Gastrocnemius medialis (tissue), 4 donors: Measurements from ENCODE around the gene PCDHGB4. TPM values are rescaled to one million over a fixed set of nuclear protein-coding genes. Genes with fewer than 3 reads are reported as not detected.
"Not testable (repeated sequence)": the region's sequence is repeated elsewhere in the genome, so short reads cannot be mapped to it uniquely, and the experiment has no call there.

Experiments used
- ATAC-seq, 2 donors: fragments of 150-250 bp; one replicate each; pipeline ENCODE4 v1.9.1; 2016
- DNase-seq, 2 donors: peaks; one replicate each; pipeline ENCODE4 v3.0.0-alpha.2; 2019
- H3K27ac ChIP-seq, 4 donors: fragments of 200-600 bp; sonication (generic); 1 replicate in 1 of 4; 2 replicates in 3 of 4; pipeline ENCODE4 v1.5.1; 2016 to 2018; ENCODE audit warnings: mild to moderate bottlenecking in 2 of 4, moderate library complexity in 1 of 4
- H3K27me3 ChIP-seq, 3 donors: fragments of 200-600 bp; sonication (generic) in 2 of 3; 1 replicate in 1 of 3; 2 replicates in 2 of 3; pipeline versions ENCODE4 v1.5.1 to v1.6.0; 2016 to 2019; ENCODE audit warnings: mild to moderate bottlenecking in 1 of 3, moderate library complexity in 1 of 3
- H3K36me3 ChIP-seq, 2 donors: fragments of 200-600 bp; sonication (generic) in 1 of 2; one replicate each; pipeline ENCODE4 v1.5.1; 2017 to 2018
- H3K4me1 ChIP-seq, 2 donors: fragments of 200-600 bp; sonication (generic) in 1 of 2; one replicate each; pipeline ENCODE4 v1.5.1; 2016 to 2017; ENCODE audit warnings: mild to moderate bottlenecking in 2 of 2
- H3K4me3 ChIP-seq, 4 donors: fragments of 200-600 bp; sonication (generic) in 3 of 4; 1 replicate in 1 of 4; 2 replicates in 3 of 4; pipeline ENCODE4 v1.5.1; 2016 to 2019; ENCODE audit warnings: mild to moderate bottlenecking in 2 of 4
- H3K9me3 ChIP-seq, 3 donors: fragments of 200-600 bp; sonication (generic) in 2 of 3; 1 replicate in 1 of 3; 2 replicates in 2 of 3; pipeline ENCODE4 v1.5.1; 2016 to 2019
- POLR2A ChIP-seq, 2 donors: fragments of 450-650 bp; IDR thresholded peaks; one replicate each; pipeline ENCODE4 v1.6.1; 2017; ENCODE audit warnings: antibody characterized with exemption in 2 of 2, mild to moderate bottlenecking in 2 of 2, moderate library complexity in 2 of 2
- in situ Hi-C, 4 donors: fragments of 200-750 bp; cut with MboI; loops; one replicate each; pipeline versions ENCODE4 v1.15.0 to v1.8.0; 2017; ENCODE audit warnings: low sequenced_read_pairs in 4 of 4
- intact Hi-C: fragments of 100-400 bp; cut with DNase I; formaldehyde crosslinking; loops from one replicate; pipeline ENCODE4 v1.15.1; 2023; ENCODE audit warnings: low total_unique reads
- total RNA-seq, 4 donors: library from RNA; depleted of rRNA; stranded (reverse); fragments of >200 nt; gene quantifications; one replicate each; pipeline versions ENCODE4 v1.1.0 to v1.2.3, GENCODE V29; 2016
- TF ChIP-seq, protein P1 (sequence below), 5 experiments: fragments of 450-650 bp in 3 of 5; fragments of 200-600 bp in 2 of 5; sonication (generic) in 2 of 5; IDR thresholded peaks in 4 of 5; conservative IDR thresholded peaks in 1 of 5; 1 replicate in 4 of 5; 2 replicates in 1 of 5; pipeline ENCODE4 v1.5.1; 2016 to 2019; ENCODE audit warnings: antibody characterized with exemption in 5 of 5, mild to moderate bottlenecking in 3 of 5, moderate library complexity in 3 of 5

Gene PCDHGB4
- total RNA-seq, 4 donors from 2014 or later, result 0.88 to 2.1 (median 1.3) TPM

DNA sequence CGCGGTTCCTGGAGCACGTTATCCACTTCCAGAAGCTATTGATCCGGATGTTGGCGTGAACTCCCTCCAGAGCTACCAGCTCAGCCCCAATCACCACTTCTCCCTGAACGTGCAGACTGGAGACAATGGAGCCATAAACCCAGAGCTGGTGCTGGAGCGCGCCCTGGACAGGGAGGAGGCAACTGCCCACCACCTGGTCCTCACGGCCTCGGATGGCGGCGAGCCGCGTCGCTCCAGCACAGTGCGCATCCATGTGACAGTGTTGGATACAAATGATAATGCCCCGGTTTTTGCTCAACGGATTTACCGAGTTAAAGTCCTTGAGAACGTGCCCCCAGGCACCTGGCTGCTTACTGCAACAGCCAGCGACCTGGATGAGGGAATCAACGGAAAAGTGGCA lies 15.9 kb downstream of the PCDHGB4 start:
- Histone ChIP-seq H3K27ac (no peak overlapping the region), H3K36me3 (peaks cover 0 to 4% of the 10 kb centered on the region in 2 donors), H3K4me1 (peaks cover 14 to 15% of the 10 kb centered on the region in 2 donors), H3K27me3 (peaks cover 0 to 4% (median 0%) of the 10 kb centered on the region in 3 donors), H3K4me3 (peak overlapping the region in 2 of 4 donors; percentile 29 to 41), H3K9me3 (peaks cover 0 to 6% (median 0%) of the 10 kb centered on the region in 3 donors)
- DNase-seq (no peak), ATAC-seq (no peak)
- no peak for TF ChIP-seq POLR2A (IDR thresholded peaks at IDR 0.05)
- TF ChIP-seq, protein P1, sequence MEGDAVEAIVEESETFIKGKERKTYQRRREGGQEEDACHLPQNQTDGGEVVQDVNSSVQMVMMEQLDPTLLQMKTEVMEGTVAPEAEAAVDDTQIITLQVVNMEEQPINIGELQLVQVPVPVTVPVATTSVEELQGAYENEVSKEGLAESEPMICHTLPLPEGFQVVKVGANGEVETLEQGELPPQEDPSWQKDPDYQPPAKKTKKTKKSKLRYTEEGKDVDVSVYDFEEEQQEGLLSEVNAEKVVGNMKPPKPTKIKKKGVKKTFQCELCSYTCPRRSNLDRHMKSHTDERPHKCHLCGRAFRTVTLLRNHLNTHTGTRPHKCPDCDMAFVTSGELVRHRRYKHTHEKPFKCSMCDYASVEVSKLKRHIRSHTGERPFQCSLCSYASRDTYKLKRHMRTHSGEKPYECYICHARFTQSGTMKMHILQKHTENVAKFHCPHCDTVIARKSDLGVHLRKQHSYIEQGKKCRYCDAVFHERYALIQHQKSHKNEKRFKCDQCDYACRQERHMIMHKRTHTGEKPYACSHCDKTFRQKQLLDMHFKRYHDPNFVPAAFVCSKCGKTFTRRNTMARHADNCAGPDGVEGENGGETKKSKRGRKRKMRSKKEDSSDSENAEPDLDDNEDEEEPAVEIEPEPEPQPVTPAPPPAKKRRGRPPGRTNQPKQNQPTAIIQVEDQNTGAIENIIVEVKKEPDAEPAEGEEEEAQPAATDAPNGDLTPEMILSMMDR (IDR thresholded peaks at IDR 0.05 in 4 of 5, conservative IDR thresholded peaks at IDR 0.05 in 1 of 5), result no peak
- in situ Hi-C loops, result no loop called here
- intact Hi-C loops, result no loop called here

GRCh38 chr5:141407790-141408505 lies 20.4 kb downstream of the PCDHGB4 start, which contains the start of gene PCDHGB6:
Gene PCDHGB6, plus strand, starts transcription at chr5:141408021. Its CDS starts 182 bp downstream, at chr5:141408203.
- intact Hi-C loops, H3K27me3 ChIP-seq, H3K36me3 ChIP-seq, H3K9me3 ChIP-seq: not testable (repeated sequence)
- peak within 1 kb of the TSS; percentile 53 to 73 (median 64) for H3K27ac ChIP-seq
- H3K4me1 ChIP-seq, result peaks cover 6 to 19% of the 10 kb centered on the region in 2 donors
- DNase-seq (peak in 1 of 2 donors; percentile 39), ATAC-seq (peak; percentile 73 to 75)
- in situ Hi-C loops, result loop anchor here in 1 of 4 donors (5.0 kb wide), 1 partner anchor 149 kb away; no protein-coding TSS in a partner anchor
- TF ChIP-seq, protein P1 (IDR thresholded peaks at IDR 0.05 in 4 of 5, conservative IDR thresholded peaks at IDR 0.05 in 1 of 5), result peak; percentile 48 to 75 (median 70)
- peak within 1 kb of the TSS; percentile 36 to 57 (median 48) for H3K4me3 ChIP-seq

DNA sequence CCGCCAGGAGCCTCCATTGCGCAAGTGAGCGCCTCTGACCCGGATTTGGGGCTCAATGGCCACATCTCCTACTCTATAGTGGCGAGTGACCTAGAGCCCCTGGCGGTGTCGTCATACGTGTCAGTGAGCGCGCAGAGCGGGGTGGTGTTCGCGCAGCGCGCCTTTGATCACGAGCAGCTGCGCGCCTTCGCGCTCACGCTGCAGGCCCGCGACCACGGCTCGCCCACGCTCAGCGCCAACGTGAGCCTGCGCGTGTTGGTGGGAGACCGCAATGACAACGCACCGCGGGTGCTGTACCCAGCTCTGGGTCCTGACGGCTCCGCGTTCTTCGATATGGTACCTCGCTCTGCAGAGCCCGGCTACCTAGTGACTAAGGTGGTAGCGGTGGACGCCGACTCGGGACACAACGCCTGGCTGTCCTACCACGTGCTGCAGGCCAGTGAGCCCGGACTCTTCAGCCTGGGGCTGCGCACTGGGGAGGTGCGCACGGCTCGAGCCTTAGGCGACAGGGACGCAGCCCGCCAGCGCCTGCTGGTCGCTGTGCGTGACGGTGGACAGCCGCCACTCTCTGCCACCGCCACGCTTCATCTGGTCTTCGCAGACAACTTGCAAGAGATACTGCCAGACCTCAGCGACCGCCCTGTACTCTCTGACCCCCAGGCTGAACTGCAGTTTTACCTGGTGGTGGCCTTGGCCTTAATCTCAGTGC lies 22.3 kb downstream of the PCDHGB4 start:
- TF ChIP-seq, protein P1 (IDR thresholded peaks at IDR 0.05 in 4 of 5, conservative IDR thresholded peaks at IDR 0.05 in 1 of 5), result no peak
- TF ChIP-seq POLR2A (IDR thresholded peaks at IDR 0.05), result no peak
- intact Hi-C loops (loop anchor here (5.0 kb wide), 1 partner anchor 37 kb away; the partner anchor contains the start of genes PCDHGA6 and PCDHGB3), in situ Hi-C loops (loop anchor here in 1 of 4 donors (5.0 kb wide), 1 partner anchor 148 kb away; no protein-coding TSS in a partner anchor)
- no peaks in the 10 kb centered on the region for H3K27me3 ChIP-seq
- peaks cover 0 to 8% (median 0%) of the 10 kb centered on the region in 3 donors for H3K9me3 ChIP-seq
- no peak overlapping the region for H3K27ac ChIP-seq
- no peaks in the 10 kb centered on the region for H3K36me3 ChIP-seq
- no peak for ATAC-seq
- DNase-seq, result no peak
- H3K4me3 ChIP-seq, result peak overlapping the region in 1 of 4 donors; percentile 16
- H3K4me1 ChIP-seq, result peaks cover 4 to 15% of the 10 kb centered on the region in 2 donors

GRCh38 chr5:141411575-141411974 lies 24.1 kb downstream of the PCDHGB4 start:
- in situ Hi-C loops, result no loop called here
- no peaks in the 10 kb centered on the region for H3K27me3 ChIP-seq
- no peak overlapping the region for H3K27ac ChIP-seq
- no peak for DNase-seq
- no peak for TF ChIP-seq POLR2A (IDR thresholded peaks at IDR 0.05)
- TF ChIP-seq, protein P1 (IDR thresholded peaks at IDR 0.05 in 4 of 5, conservative IDR thresholded peaks at IDR 0.05 in 1 of 5), result no peak
- H3K4me1 ChIP-seq, result peaks cover 4 to 15% of the 10 kb centered on the region in 2 donors
- no peak for ATAC-seq
- intact Hi-C loops, result loop anchor here (5.0 kb wide), 1 partner anchor 39 kb away; the partner anchor contains the start of genes PCDHGA6 and PCDHGB3
- H3K36me3 ChIP-seq, result no peaks in the 10 kb centered on the region
- H3K9me3 ChIP-seq, result peaks cover 0 to 8% (median 0%) of the 10 kb centered on the region in 3 donors
- no peak overlapping the region for H3K4me3 ChIP-seq
